Measurements from ENCODE around the gene TPT1.
"Not testable (repeated sequence)": the region's sequence is repeated elsewhere in the genome, so short reads cannot be mapped to it uniquely, and the experiment has no call there.

TPT1 gene

GRCh38 chr13:45302507-45302906 lies 38.5 kb downstream of the TPT1 start:
- DNase-seq (ENCODE audit: low read depth in 2 of 2) = no peak

- DNase-seq (ENCODE audit: low read depth in 2 of 2) = no peak
Measured at GRCh38 chr13:45301263-45301662, 39.7 kb downstream of the TPT1 start.

GRCh38 chr13:45300190-45300985 lies 40.6 kb downstream of the TPT1 start:
- no peak for DNase-seq (ENCODE audit: low read depth in 2 of 2)

- DNase-seq (ENCODE audit: low read depth in 2 of 2) = no peak
Measured at GRCh38 chr13:45299194-45299593, 41.8 kb downstream of the TPT1 start.

- not testable (repeated sequence) for DNase-seq (ENCODE audit: low read depth in 2 of 2)
Measured at GRCh38 chr13:45298550-45298949, 42.4 kb downstream of the TPT1 start.

GRCh38 chr13:45298206-45298505 lies 42.8 kb downstream of the TPT1 start:
- no peak for DNase-seq (ENCODE audit: low read depth in 2 of 2)

- no peak for DNase-seq (ENCODE audit: low read depth in 2 of 2)
Measured at GRCh38 chr13:45297456-45298205, 43.4 kb downstream of the TPT1 start.

- no peak for DNase-seq (ENCODE audit: low read depth in 2 of 2)
Measured at GRCh38 chr13:45296259-45296658, 44.7 kb downstream of the TPT1 start.

- DNase-seq (ENCODE audit: low read depth in 2 of 2) = no peak
Measured at GRCh38 chr13:45295536-45295935, 45.4 kb downstream of the TPT1 start.

- no peak for DNase-seq (ENCODE audit: low read depth in 2 of 2)
Measured at GRCh38 chr13:45292176-45292575, 48.8 kb downstream of the TPT1 start.

GRCh38 chr13:45289936-45290563 lies 50.9 kb downstream of the TPT1 start:
- DNase-seq (ENCODE audit: low read depth in 2 of 2) = no peak
